Activated CD4-positive, alpha-beta T cell treated with anti-CD3 and anti-CD28 coated beads, Interleukin-2, amount 10 ng/mL, durations not matched to agents 24 days and 14 days (primary cell): ENCODE measurements around the gene GATAD2B. TPM values are rescaled to one million over a fixed set of nuclear protein-coding genes. Genes with fewer than 3 reads are reported as not detected.
"Not testable (repeated sequence)": the region's sequence is repeated elsewhere in the genome, so short reads cannot be mapped to it uniquely, and the experiment has no call there.

ENCODE experiments used
- DNase-seq: peaks from one replicate; pipeline ENCODE4 v3.0.0; 2022
- H3K27ac Mint-ChIP-seq: one replicate; pipeline ENCODE4 v1.8.0; 2022; ENCODE audit warnings: mild to moderate bottlenecking, mixed read lengths
- H3K27me3 Mint-ChIP-seq: one replicate; pipeline ENCODE4 v1.8.0; 2022; ENCODE audit warnings: mixed read lengths
- H3K36me3 Mint-ChIP-seq: one replicate; pipeline ENCODE4 v1.8.0; 2022; ENCODE audit warnings: low read depth, mild to moderate bottlenecking, mixed read lengths
- H3K4me1 Mint-ChIP-seq: one replicate; pipeline ENCODE4 v1.8.0; 2021; ENCODE audit warnings: mixed read lengths
- H3K4me3 Mint-ChIP-seq: one replicate; pipeline ENCODE4 v1.8.0; 2022; ENCODE audit warnings: mild to moderate bottlenecking, moderate library complexity, mixed read lengths
- H3K9me3 Mint-ChIP-seq: one replicate; pipeline ENCODE4 v1.8.0; 2021; ENCODE audit warnings: mixed read lengths
- intact Hi-C: fragments of 100-400 bp; cut with micrococcal nuclease; formaldehyde crosslinking; loops from one replicate; pipeline ENCODE4 v1.15.1; 2023
- total RNA-seq: library from RNA; stranded (reverse); gene quantifications from 2 replicates; pipeline ENCODE4 v1.2.3, GENCODE V29; 2022

The GATAD2B gene
- total RNA-seq, 1 donor from 2014 or later = 68.8 TPM

- not testable (repeated sequence) for H3K4me1 Mint-ChIP-seq, DNase-seq, H3K27me3 Mint-ChIP-seq, H3K36me3 Mint-ChIP-seq, H3K9me3 Mint-ChIP-seq
- Mint-ChIP-seq H3K4me3 (peak overlapping the region; percentile 96), H3K27ac (peak overlapping the region; percentile 62)
- intact Hi-C loops = loop anchor here (1.0 kb wide), 3 partner anchors 7 to 176 kb away; partner anchors contain the start of genes CRTC2 and SLC27A3
Measured at GRCh38 chr1:153782648-153783047, 140.1 kb downstream of the GATAD2B start.

- intact Hi-C loops = no loop called here
- Mint-ChIP-seq H3K9me3 (no peaks in the 10 kb centered on the region), H3K4me3 (no peak overlapping the region), H3K4me1 (peaks cover 19% of the 10 kb centered on the region), H3K27me3 (no peaks in the 10 kb centered on the region), H3K36me3 (peaks cover 2% of the 10 kb centered on the region), H3K27ac (no peak overlapping the region)
- DNase-seq = no peak
Measured at GRCh38 chr1:153780551-153780950, 142.2 kb downstream of the GATAD2B start.

GRCh38 chr1:153779781-153780541, 142.8 kb downstream of the GATAD2B start:
- Mint-ChIP-seq H3K27me3 (no peaks in the 10 kb centered on the region), H3K27ac (no peak overlapping the region), H3K4me1 (peaks cover 19% of the 10 kb centered on the region), H3K4me3 (no peak overlapping the region), H3K9me3 (no peaks in the 10 kb centered on the region), H3K36me3 (peaks cover 2% of the 10 kb centered on the region)
- intact Hi-C loops = no loop called here
- no peak for DNase-seq

- DNase-seq = no peak
- Mint-ChIP-seq H3K36me3 (peaks cover 2% of the 10 kb centered on the region), H3K9me3 (no peaks in the 10 kb centered on the region), H3K4me1 (peaks cover 29% of the 10 kb centered on the region), H3K4me3 (no peak overlapping the region), H3K27me3 (no peaks in the 10 kb centered on the region), H3K27ac (no peak overlapping the region)
- intact Hi-C loops = no loop called here
Measured at GRCh38 chr1:153778824-153779519, 143.8 kb downstream of the GATAD2B start.

GRCh38 chr1:153778051-153778823, 144.5 kb downstream of the GATAD2B start:
- H3K4me3 Mint-ChIP-seq = no peak overlapping the region
- no peaks in the 10 kb centered on the region for H3K9me3 Mint-ChIP-seq
- H3K27ac Mint-ChIP-seq = no peak overlapping the region
- intact Hi-C loops = no loop called here
- DNase-seq = no peak
- peaks cover 30% of the 10 kb centered on the region for H3K4me1 Mint-ChIP-seq
- no peaks in the 10 kb centered on the region for H3K27me3 Mint-ChIP-seq
- H3K36me3 Mint-ChIP-seq = peaks cover 7% of the 10 kb centered on the region

GRCh38 chr1:153777648-153778047, 145.1 kb downstream of the GATAD2B start:
- DNase-seq = no peak
- no peak overlapping the region for H3K4me3 Mint-ChIP-seq
- H3K27ac Mint-ChIP-seq = no peak overlapping the region
- peaks cover 27% of the 10 kb centered on the region for H3K4me1 Mint-ChIP-seq
- intact Hi-C loops = no loop called here
- H3K9me3 Mint-ChIP-seq = no peaks in the 10 kb centered on the region
- H3K27me3 Mint-ChIP-seq = no peaks in the 10 kb centered on the region
- H3K36me3 Mint-ChIP-seq = peaks cover 11% of the 10 kb centered on the region

- Mint-ChIP-seq H3K4me1 (peaks cover 27% of the 10 kb centered on the region), H3K4me3 (peak overlapping the region; percentile 48), H3K27me3 (no peaks in the 10 kb centered on the region), H3K27ac (no peak overlapping the region), H3K36me3 (peaks cover 13% of the 10 kb centered on the region), H3K9me3 (no peaks in the 10 kb centered on the region)
- intact Hi-C loops = no loop called here
- no peak for DNase-seq
Measured at GRCh38 chr1:153776845-153777370, 145.9 kb downstream of the GATAD2B start.

GRCh38 chr1:153776352-153776751, 146.4 kb downstream of the GATAD2B start:
- intact Hi-C loops = no loop called here
- Mint-ChIP-seq H3K27me3 (no peaks in the 10 kb centered on the region), H3K4me3 (peak overlapping the region; percentile 84), H3K36me3 (peaks cover 13% of the 10 kb centered on the region), H3K4me1 (peaks cover 27% of the 10 kb centered on the region), H3K9me3 (no peaks in the 10 kb centered on the region), H3K27ac (no peak overlapping the region)
- no peak for DNase-seq

- Mint-ChIP-seq H3K9me3 (no peaks in the 10 kb centered on the region), H3K4me3 (peak overlapping the region; percentile 84), H3K4me1 (peaks cover 27% of the 10 kb centered on the region), H3K27me3 (no peaks in the 10 kb centered on the region), H3K27ac (peak overlapping the region; percentile 74), H3K36me3 (peaks cover 17% of the 10 kb centered on the region)
- DNase-seq = peak; percentile 89
- intact Hi-C loops = loop anchor here (1.0 kb wide), 1 partner anchor 8 kb away; no protein-coding TSS in a partner anchor
Measured at GRCh38 chr1:153775458-153776327, 147.1 kb downstream of the GATAD2B start.

GRCh38 chr1:153774780-153775457, 147.9 kb downstream of the GATAD2B start, which contains the start of gene SLC27A3:
Gene SLC27A3 (plus strand): TSS chr1:153775407. CDS start chr1:153775498, 91 bp downstream.
- intact Hi-C loops = loop anchor here (1.0 kb wide), 1 partner anchor 8 kb away; no protein-coding TSS in a partner anchor
- Mint-ChIP-seq H3K4me1 (peaks cover 27% of the 10 kb centered on the region), H3K27ac (peak within 1 kb of the TSS; percentile 75), H3K36me3 (peaks cover 17% of the 10 kb centered on the region), H3K9me3 (no peaks in the 10 kb centered on the region), H3K4me3 (peak within 1 kb of the TSS; percentile 84), H3K27me3 (no peaks in the 10 kb centered on the region)
- no peak for DNase-seq

GRCh38 chr1:153774026-153774595, 148.7 kb downstream of the GATAD2B start:
- Mint-ChIP-seq H3K27me3 (no peaks in the 10 kb centered on the region), H3K36me3 (peaks cover 25% of the 10 kb centered on the region), H3K4me3 (no peak overlapping the region), H3K27ac (no peak overlapping the region), H3K9me3 (no peaks in the 10 kb centered on the region), H3K4me1 (peaks cover 27% of the 10 kb centered on the region)
- intact Hi-C loops = no loop called here
- no peak for DNase-seq
